AG09309 (cell line): Measurements from ENCODE around the gene ABTB2.

Source experiments
- DNase-seq: peaks from one replicate; pipeline ENCODE4 v3.0.0-alpha.2; 2010; ENCODE audit warnings: low read depth
- H3K4me3 ChIP-seq: 2 replicates; pipeline ENCODE4 v1.5.1; 2011; ENCODE audit warnings: mild to moderate bottlenecking, low read depth, low read length, moderate library complexity; ENCODE audit not compliant: control insufficient read depth
- TF ChIP-seq, protein P1 (sequence below): IDR thresholded peaks from 2 replicates; pipeline ENCODE4 v1.5.1; 2011; ENCODE audit warnings: mild to moderate bottlenecking, low read depth, low read length, inconsistent platforms; ENCODE audit not compliant: insufficient read depth, control insufficient read depth; ENCODE audit errors: missing control alignments

ABTB2 gene

DNA sequence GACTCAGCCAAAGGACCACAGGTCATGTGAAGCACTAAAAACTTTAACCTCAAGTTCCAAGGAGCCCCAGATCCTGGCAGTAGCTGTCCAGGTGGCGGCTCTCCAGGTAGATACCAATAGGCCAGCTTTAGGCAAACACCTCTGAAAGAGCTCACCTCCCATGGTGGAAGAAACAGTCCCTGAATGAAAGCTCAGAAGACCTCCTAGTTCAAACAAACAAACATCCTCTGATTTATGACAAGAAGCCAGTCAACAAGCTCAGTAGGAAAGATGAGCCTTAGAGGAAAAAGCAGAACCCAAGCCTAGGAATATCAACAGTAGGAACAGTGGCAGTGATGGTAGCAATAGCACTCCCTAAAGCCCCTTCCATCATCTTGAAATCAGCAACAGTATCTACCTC is 17.2 kb downstream of the ABTB2 start:
- DNase-seq: no peak
- H3K4me3 ChIP-seq: no peak overlapping the region
- TF ChIP-seq, protein P1, sequence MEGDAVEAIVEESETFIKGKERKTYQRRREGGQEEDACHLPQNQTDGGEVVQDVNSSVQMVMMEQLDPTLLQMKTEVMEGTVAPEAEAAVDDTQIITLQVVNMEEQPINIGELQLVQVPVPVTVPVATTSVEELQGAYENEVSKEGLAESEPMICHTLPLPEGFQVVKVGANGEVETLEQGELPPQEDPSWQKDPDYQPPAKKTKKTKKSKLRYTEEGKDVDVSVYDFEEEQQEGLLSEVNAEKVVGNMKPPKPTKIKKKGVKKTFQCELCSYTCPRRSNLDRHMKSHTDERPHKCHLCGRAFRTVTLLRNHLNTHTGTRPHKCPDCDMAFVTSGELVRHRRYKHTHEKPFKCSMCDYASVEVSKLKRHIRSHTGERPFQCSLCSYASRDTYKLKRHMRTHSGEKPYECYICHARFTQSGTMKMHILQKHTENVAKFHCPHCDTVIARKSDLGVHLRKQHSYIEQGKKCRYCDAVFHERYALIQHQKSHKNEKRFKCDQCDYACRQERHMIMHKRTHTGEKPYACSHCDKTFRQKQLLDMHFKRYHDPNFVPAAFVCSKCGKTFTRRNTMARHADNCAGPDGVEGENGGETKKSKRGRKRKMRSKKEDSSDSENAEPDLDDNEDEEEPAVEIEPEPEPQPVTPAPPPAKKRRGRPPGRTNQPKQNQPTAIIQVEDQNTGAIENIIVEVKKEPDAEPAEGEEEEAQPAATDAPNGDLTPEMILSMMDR: no peak

DNA sequence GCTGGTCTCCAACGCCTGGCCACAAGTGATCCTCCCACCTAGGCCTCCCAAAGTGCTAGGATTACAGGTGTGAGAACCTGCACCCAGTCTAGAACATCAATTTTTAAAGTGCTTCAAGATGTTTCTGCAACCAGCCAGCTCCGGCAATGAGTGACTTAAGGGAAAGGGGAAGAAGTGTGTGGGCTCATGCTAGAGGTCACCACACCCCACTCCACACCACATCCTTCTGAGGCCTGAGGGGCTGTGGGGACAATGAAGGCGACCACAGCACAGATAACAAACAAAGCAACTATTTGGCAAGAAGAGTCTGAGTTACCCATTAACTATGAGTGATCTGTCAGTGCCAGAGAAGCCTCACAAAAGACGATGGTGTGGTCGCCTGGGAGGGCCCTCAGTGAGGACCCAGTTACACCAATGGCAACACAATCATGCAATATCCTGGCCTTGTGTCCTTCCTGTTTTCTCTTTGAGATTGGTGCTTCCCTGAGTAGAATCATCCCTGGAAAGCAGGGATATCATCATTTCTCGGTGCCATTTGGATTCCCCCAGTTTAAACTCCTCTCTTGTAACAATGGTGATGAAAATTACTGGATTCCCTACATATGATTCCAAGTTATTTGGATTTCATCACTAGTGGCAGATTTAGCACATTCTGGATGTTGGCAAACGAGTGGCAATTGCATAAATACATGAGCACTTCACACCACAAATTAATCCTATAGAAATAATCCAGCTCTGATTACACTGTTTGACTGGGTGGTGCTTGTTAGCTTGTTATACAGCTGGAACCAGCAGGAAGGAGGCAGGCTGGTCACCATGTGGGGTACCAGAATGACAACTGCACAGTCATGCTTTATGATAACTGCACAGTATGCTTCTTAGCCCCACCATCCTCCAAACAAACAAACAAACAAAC is 18.4 kb downstream of the ABTB2 start:
- H3K4me3 ChIP-seq: no peak overlapping the region
- no peak for DNase-seq
- TF ChIP-seq, protein P1: no peak

DNA sequence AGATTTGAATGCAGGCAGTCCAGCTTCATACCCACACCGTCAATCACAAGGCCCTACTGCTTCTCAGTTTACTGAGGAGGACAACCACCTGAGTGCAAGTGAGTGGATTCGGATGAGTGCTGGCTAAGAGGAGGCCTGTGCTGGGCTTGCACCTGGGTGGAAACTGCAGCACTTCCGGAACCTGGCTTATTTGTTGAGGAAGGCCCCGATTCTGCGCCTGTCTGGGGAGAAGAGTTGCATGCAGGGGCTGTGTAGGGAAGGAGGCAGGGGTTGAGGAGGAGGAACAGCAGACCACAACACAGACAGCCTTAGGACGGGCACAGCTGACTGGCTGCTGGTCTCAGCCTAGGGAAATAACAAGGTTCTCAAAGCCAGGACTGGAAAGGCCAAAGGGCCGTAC is 20.8 kb downstream of the ABTB2 start:
- DNase-seq: no peak
- H3K4me3 ChIP-seq: no peak overlapping the region
- TF ChIP-seq, protein P1: no peak

DNA sequence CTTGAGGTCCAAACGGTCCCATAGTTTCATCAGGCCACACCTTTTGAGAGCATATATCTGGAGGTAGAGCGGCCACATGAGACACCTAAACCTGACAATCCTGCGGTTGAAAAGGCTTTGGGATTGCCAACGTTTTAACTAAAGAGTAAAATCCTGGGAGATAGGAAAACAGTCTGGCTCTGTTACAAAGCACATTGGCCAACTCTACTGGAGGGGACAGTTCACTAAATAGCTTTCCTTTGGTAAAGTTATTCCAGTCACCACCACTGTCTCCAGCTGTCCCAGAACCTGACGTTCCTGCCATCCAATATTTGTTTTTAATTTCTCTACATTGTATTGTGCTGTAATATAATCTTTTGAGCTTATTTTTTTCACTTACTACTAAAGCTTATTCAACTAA is 22.0 kb downstream of the ABTB2 start:
- H3K4me3 ChIP-seq: no peak overlapping the region
- no peak for DNase-seq
- TF ChIP-seq, protein P1: no peak

DNA sequence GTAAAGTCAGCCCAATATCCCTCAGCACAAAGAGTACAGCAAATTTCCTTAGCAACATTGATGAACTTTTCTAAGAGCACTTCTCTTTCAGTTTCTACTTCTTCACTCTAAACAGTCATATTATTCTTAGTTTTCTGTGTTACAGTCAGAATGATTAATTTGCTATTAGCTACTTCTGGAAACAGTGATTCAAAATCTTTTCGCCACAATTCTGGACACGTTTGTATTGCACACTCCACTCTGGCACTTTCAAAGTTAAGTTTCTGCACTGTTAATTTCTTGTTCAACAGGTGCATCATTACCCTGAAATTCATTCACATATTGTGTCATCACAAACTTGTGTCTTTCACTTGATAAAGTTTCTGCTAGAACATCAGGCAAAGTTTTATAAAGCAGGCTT is 22.5 kb downstream of the ABTB2 start:
- no peak for DNase-seq
- TF ChIP-seq, protein P1: no peak
- no peak overlapping the region for H3K4me3 ChIP-seq

DNA sequence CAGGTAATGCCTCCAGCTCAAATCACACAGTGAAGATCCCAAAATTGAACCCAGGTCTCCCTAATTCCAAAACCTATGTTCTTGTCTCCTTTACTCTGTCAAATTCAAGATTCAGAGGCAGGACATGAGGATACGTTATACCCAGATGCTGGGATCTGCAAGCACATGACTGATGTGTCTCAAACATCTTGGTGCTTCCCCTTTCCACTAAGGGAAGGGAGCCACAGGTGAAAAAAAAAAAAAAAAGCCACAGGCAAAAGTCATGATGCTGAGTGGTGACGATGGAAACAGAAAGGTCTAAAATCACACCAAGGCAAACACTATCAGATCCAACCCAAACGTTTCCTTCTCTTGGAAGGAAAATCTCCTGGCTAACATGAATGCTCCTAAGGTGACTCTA is 24.0 kb downstream of the ABTB2 start:
- TF ChIP-seq, protein P1: no peak
- H3K4me3 ChIP-seq: no peak overlapping the region
- DNase-seq: no peak

DNA sequence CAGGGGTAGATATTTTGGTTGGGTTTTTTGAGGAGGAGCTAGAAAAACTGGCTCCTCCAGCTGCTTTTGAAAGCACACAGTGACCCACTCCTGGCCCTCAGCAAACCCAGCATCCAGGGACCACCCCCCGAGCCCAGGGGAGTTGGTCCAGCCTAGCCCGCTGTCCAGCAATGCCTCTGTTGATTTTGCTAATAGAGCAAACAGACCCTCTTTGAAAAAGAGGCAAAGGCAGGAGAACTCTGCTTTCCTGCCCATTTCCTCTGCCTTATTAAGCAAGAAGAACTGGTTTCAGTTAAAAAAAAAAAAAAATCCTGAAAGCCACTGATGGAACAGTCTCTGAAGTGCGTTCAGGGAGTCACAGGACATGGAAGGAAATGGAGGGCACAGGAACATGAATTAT is 25.3 kb downstream of the ABTB2 start:
- TF ChIP-seq, protein P1: no peak
- no peak for DNase-seq
- H3K4me3 ChIP-seq: no peak overlapping the region
